Measurements from ENCODE around the gene SPAG16. TPM values are rescaled to one million over a fixed set of nuclear protein-coding genes. Genes with fewer than 3 reads are reported as not detected.

Gene SPAG16
- total RNA-seq, 1 experiment from 2014 or later, result 17.2 TPM

DNA sequence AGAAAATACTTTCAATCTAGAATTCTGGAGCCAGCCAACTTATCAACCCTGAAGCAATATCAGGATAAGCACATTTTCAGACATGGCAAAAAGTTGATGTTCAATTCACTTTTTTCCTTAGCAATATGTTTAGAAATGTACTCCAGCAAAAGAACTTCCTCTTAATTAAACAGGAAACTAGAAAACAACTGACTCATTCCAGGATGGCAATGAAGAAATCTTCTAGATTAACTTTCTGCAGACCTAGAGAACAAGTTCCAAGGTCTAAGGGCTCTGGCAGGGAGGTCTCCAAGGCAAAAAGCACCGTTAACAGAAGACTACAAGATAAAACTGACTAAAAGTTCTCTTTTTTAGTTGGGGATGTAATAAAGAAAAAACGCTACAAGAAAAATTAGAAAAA, 1057.4 kb downstream of the SPAG16 start:
- Histone ChIP-seq H3K9ac (ENCODE audit: low read length) (no peak overlapping the region), H3K9me2 (replicated peaks; ENCODE audit: low read length) (no peaks in the 10 kb centered on the region), H3K79me2 (ENCODE audit: low read length) (no peaks in the 10 kb centered on the region), H3K9me3 (ENCODE audit: low read length) (no peaks in the 10 kb centered on the region), H4K20me1 (ENCODE audit: low read length) (no peaks in the 10 kb centered on the region), H3F3A (ENCODE audit: low read length, unreplicated experiment) (no peaks in the 10 kb centered on the region), H3K27me3 (ENCODE audit: low read length) (no peaks in the 10 kb centered on the region), H3K4me2 (ENCODE audit: low read length) (no peak overlapping the region), H2AFZ (ENCODE audit: low read length) (peak overlapping the region; percentile 9; the same call in 1 of the 2 replicates), H3K36me3 (ENCODE audit: low read depth, low read length) (no peaks in the 10 kb centered on the region), H3K27ac (ENCODE audit: low read length) (no peak overlapping the region), H3K4me1 (ENCODE audit: insufficient read depth, low read length) (no peaks in the 10 kb centered on the region), H3K4me3 (ENCODE audit: low read length) (no peak overlapping the region)
- POLR2A ChIA-PET (ENCODE audit: unreplicated experiment), result no interaction called here
- intact Hi-C loops (cut with micrococcal nuclease), result no loop called here
- ATAC-seq (no peak), DNase-seq (no peak)
- BruUV-seq (replicated peaks), result no TSS peak
- CTCF ChIA-PET, result no interaction called here
- TF ChIP-seq EZH2 (IDR thresholded peaks at IDR 0.05; ENCODE audit: low read length, unreplicated experiment), result no peak
- TF ChIP-seq EZH2phosphoT487 (IDR thresholded peaks at IDR 0.05; ENCODE audit: borderline replicate concordance, low read length), result no peak
- TF ChIP-seq, protein P1, sequence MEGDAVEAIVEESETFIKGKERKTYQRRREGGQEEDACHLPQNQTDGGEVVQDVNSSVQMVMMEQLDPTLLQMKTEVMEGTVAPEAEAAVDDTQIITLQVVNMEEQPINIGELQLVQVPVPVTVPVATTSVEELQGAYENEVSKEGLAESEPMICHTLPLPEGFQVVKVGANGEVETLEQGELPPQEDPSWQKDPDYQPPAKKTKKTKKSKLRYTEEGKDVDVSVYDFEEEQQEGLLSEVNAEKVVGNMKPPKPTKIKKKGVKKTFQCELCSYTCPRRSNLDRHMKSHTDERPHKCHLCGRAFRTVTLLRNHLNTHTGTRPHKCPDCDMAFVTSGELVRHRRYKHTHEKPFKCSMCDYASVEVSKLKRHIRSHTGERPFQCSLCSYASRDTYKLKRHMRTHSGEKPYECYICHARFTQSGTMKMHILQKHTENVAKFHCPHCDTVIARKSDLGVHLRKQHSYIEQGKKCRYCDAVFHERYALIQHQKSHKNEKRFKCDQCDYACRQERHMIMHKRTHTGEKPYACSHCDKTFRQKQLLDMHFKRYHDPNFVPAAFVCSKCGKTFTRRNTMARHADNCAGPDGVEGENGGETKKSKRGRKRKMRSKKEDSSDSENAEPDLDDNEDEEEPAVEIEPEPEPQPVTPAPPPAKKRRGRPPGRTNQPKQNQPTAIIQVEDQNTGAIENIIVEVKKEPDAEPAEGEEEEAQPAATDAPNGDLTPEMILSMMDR (conservative IDR thresholded peaks at IDR 0.05; ENCODE audit: low read depth, low read length), result no peak

DNA sequence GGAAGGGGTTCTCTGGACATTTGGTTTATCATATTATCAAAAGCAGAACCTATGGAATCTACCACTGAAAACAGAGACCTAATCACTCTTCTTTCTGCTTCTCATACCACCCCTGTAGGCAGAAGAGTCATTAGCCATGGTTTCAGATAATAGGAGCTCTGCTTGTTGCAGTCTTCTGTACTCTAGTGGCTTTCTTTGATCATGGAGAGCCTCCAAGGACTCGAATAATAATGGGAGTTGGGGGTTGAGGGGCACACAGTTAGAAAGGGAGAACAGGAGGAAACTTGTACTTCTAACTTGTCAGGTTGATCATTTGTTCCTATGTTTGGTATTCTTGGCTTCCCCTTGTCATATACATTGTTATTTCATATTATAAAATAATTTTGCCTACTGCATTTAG, 1074.2 kb downstream of the SPAG16 start:
- no peak overlapping the region for H3K27ac ChIP-seq (ENCODE audit: low read length)
- H3K27me3 ChIP-seq (ENCODE audit: low read length), result no peaks in the 10 kb centered on the region
- ChIA-PET CTCF (no interaction called here), POLR2A (ENCODE audit: unreplicated experiment) (no interaction called here)
- DNase-seq, result no peak
- no TSS peak for BruUV-seq (replicated peaks)
- H3K79me2 ChIP-seq (ENCODE audit: low read length), result no peaks in the 10 kb centered on the region
- no peak overlapping the region for H3K4me2 ChIP-seq (ENCODE audit: low read length)
- ATAC-seq, result no peak
- no peak overlapping the region for H2AFZ ChIP-seq (ENCODE audit: low read length)
- TF ChIP-seq, protein P1 (conservative IDR thresholded peaks at IDR 0.05; ENCODE audit: low read depth, low read length), result no peak
- TF ChIP-seq EZH2phosphoT487 (IDR thresholded peaks at IDR 0.05; ENCODE audit: borderline replicate concordance, low read length), result no peak
- TF ChIP-seq EZH2 (IDR thresholded peaks at IDR 0.05; ENCODE audit: low read length, unreplicated experiment), result no peak
- H4K20me1 ChIP-seq (ENCODE audit: low read length), result no peaks in the 10 kb centered on the region
- no peaks in the 10 kb centered on the region for H3K9me2 ChIP-seq (replicated peaks; ENCODE audit: low read length)
- H3K9me3 ChIP-seq (ENCODE audit: low read length), result no peaks in the 10 kb centered on the region
- H3K4me1 ChIP-seq (ENCODE audit: insufficient read depth, low read length), result no peaks in the 10 kb centered on the region
- H3K9ac ChIP-seq (ENCODE audit: low read length), result no peak overlapping the region
- no peak overlapping the region for H3K4me3 ChIP-seq (ENCODE audit: low read length)
- intact Hi-C loops (cut with micrococcal nuclease), result no loop called here
- H3F3A ChIP-seq (ENCODE audit: low read length, unreplicated experiment), result no peaks in the 10 kb centered on the region
- no peaks in the 10 kb centered on the region for H3K36me3 ChIP-seq (ENCODE audit: low read depth, low read length)

DNA sequence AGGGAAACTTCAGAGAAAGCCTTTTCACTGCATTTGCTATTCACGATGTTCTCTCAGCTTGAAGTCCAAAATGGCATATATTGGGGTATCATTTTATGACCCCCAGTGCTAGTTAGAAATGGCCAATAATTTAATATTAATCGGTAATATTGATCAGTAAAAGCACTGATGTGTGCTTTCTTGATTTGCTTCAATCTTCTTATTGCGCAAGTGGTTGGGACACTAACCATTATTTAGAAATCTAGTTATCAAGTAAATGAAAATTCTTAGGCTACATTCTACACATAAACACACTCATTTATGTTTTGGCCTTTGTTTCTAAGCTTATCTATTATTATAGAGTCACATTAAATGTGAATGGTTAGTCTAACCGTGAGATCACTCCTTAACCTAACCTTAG, 1076.9 kb downstream of the SPAG16 start:
- H3F3A ChIP-seq (ENCODE audit: low read length, unreplicated experiment), result no peaks in the 10 kb centered on the region
- no peak overlapping the region for H3K4me3 ChIP-seq (ENCODE audit: low read length)
- DNase-seq (no peak), ATAC-seq (no peak)
- H3K27me3 ChIP-seq (ENCODE audit: low read length), result no peaks in the 10 kb centered on the region
- H3K9me3 ChIP-seq (ENCODE audit: low read length), result no peaks in the 10 kb centered on the region
- intact Hi-C loops (cut with micrococcal nuclease), result loop anchor here (2.0 kb wide), 1 partner anchor 18 kb away; no protein-coding TSS in a partner anchor
- TF ChIP-seq, protein P1 (conservative IDR thresholded peaks at IDR 0.05; ENCODE audit: low read depth, low read length), result no peak
- TF ChIP-seq EZH2phosphoT487 (IDR thresholded peaks at IDR 0.05; ENCODE audit: borderline replicate concordance, low read length), result no peak
- no peak for TF ChIP-seq EZH2 (IDR thresholded peaks at IDR 0.05; ENCODE audit: low read length, unreplicated experiment)
- H3K4me2 ChIP-seq (ENCODE audit: low read length), result no peak overlapping the region
- POLR2A ChIA-PET (ENCODE audit: unreplicated experiment), result no interaction called here
- no peaks in the 10 kb centered on the region for H3K4me1 ChIP-seq (ENCODE audit: insufficient read depth, low read length)
- no peaks in the 10 kb centered on the region for H3K9me2 ChIP-seq (replicated peaks; ENCODE audit: low read length)
- CTCF ChIA-PET, result no interaction called here
- H2AFZ ChIP-seq (ENCODE audit: low read length), result no peak overlapping the region
- H3K27ac ChIP-seq (ENCODE audit: low read length), result no peak overlapping the region
- H3K9ac ChIP-seq (ENCODE audit: low read length), result no peak overlapping the region
- H4K20me1 ChIP-seq (ENCODE audit: low read length), result no peaks in the 10 kb centered on the region
- BruUV-seq (replicated peaks), result no TSS peak
- H3K36me3 ChIP-seq (ENCODE audit: low read depth, low read length), result no peaks in the 10 kb centered on the region
- H3K79me2 ChIP-seq (ENCODE audit: low read length), result no peaks in the 10 kb centered on the region
